NCI-H345 treated with DMSO at 0.1 percent for 48 hours (cell line): ENCODE data around the gene BTBD3.

Source experiments
- DNase-seq: peaks from one replicate; lab custom pipeline; 2025; ENCODE audit not compliant: unreplicated experiment; lab: John Stamatoyannopoulos, UW

Gene BTBD3

GRCh38 chr20:11965602-11966001 lies 47.9 kb downstream of the BTBD3 start:
- no peak for DNase-seq

GRCh38 chr20:11966186-11966585 lies 48.5 kb downstream of the BTBD3 start:
- DNase-seq: no peak

- no peak for DNase-seq
Observed at GRCh38 chr20:11970243-11970836, 52.6 kb downstream of the BTBD3 start.

- no peak for DNase-seq
Observed at GRCh38 chr20:11972478-11972877, 54.8 kb downstream of the BTBD3 start.
